GM19463 (cell line): ENCODE data around the gene TAX1BP3.
"Not testable (repeated sequence)": the region's sequence is repeated elsewhere in the genome, so short reads cannot be mapped to it uniquely, and the experiment has no call there.

Experiments
- ATAC-seq: cut with Tn5 transposase; IDR thresholded peaks from one replicate; pipeline ENCODE4 v1.9.1; 2021; ENCODE audit warnings: mild to moderate bottlenecking, moderate library complexity; ENCODE audit not compliant: unreplicated experiment

TAX1BP3 gene

GRCh38 chr17:3668279-3669084, at the start of gene TAX1BP3, which contains the start of gene EMC6:
TAX1BP3 (minus strand) TSS chr17:3668578; CDS start chr17:3668526, 52 bp downstream.
EMC6 (plus strand) TSS chr17:3668812; CDS start chr17:3669147, 335 bp downstream.
- ATAC-seq, result peak; percentile 93

DNA sequence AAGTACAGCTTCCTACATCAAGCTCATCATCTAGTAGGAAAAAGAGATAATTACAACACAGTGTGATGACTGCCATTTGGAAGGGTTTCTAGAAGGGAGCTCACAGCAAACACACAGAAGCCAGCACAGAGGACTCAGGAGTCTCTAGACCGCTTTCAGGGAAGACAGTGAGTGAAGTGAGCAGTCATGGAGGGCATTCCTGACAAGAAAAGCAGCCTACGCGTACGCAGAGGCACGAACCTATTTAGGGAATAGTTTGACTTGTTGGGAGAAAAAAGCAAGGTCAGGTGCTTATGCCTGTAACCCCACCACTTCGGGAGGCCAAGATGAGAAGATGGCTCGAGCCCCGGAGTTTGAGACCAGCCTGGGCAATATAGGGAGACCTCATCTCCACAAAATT, 46.9 kb upstream of the TAX1BP3 start:
- no peak for ATAC-seq

GRCh38 chr17:3712811-3713463, 44.6 kb upstream of the TAX1BP3 start:
- ATAC-seq, result no peak

GRCh38 chr17:3710951-3711383, 42.6 kb upstream of the TAX1BP3 start:
- ATAC-seq, result peak; percentile 92

DNA sequence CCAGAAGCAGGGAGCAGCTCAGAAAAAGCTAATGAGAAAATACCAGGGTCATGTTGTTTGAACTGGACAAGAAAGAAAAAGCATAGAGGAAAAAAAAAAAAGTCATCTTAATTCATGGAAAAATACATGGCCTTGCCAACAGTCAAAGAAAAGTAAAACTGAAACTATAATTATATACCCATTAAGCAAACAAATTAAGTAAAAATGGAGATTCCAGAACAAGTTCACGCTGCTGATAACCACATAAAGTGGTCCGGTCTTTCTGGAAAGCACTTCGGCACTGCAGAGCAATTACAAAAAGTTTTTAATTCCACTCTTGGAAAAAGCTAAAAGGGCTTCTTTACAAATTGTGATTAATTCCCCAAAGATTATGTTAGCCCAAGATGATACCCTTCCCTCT, 40.0 kb upstream of the TAX1BP3 start:
- ATAC-seq, result no peak

DNA sequence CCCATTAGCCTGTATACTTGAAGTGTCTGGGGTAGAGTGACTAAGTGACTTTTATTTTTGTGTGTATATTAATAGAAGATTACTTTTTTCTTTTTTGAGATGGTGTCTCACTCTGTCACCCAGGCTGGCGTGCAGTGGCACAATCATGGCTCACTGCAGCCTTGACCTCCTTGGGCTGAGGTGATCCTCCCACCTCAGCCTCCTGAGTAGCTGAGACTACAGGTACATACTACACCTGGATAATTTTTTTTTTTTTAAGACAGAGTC, 37.3 kb upstream of the TAX1BP3 start:
- not testable (repeated sequence) for ATAC-seq

DNA sequence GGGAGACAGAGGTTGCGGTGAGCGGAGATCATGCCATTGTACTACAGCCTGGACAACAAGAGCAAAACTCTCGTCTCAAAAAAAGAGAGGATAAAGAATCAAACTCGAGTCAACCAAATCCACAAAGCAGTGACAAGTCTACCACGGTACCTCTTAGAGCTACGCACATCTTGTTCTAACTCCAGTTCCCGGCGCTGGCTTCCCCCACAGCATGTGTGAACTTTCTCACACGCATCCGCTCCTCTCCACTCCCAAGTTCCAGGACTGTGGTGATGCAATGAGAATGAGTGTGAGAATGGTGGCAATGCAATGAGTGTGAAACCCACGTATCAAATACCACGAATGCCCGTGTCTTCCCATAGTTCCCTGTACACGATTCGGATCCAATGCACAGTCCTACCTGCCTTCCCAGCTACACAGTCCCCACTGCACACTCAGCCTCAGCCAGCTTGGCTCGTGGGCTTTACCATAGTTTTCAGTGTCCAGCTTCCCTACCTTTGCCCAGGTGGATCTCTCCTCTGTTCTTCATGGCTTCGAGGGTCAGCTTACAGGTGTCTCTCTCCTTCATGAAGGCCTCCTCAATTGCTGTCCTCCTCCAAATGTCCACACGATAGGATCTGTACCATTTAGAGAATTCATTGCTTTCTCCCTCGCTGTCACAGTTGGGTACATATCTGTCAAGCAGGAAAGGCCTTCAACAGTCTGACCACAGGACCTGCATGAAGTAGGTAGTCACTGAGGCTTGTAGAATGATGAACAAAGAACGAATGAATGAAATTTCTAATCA, 36.7 kb upstream of the TAX1BP3 start:
- ATAC-seq, result no peak

- ATAC-seq, result not testable (repeated sequence)
Measured at GRCh38 chr17:3702041-3702539, 33.7 kb upstream of the TAX1BP3 start.

DNA sequence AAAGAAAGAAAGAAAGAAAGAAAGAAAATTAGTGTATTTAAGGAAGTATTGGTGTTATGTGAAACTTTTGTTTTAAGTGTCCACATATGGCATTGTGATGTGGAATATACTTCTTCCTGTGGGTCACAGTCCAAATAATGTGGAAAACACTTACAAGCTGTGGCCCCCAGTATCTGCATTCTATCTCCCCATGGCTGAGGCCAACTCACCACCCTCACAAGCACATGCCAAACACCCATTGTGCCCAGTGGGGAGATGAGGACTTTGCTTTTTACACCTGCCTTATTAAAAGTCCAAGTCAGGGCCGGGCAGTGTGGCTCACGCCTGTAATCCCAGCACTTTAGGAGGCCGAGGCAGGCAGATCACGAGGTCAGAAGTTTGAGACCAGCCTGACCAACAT, 31.6 kb upstream of the TAX1BP3 start:
- ATAC-seq, result no peak

DNA sequence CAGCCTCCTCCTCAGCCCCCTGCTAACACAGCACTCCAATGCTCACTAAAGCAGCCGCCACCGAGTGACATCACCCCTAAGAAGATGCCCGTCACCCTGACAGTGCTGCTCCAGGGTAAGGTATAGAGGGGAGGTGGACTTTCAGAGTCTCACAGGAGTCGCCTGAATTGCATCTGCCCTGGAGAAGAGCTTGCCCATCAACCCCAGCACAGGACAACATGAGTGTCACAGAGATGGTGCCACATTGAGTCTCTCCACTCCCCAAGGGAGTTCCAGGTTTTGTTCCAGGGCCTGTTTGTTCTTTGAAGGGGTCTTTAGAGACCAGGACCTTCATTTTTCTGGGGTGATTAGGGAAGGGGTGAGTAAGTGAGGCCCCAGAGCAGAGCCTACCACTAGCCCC, 29.8 kb upstream of the TAX1BP3 start:
- no peak for ATAC-seq

GRCh38 chr17:3697103-3697476, 28.7 kb upstream of the TAX1BP3 start:
- ATAC-seq, result no peak

GRCh38 chr17:3695723-3696411, 27.5 kb upstream of the TAX1BP3 start, which contains the start of gene P2RX5:
P2RX5 (minus strand) TSS chr17:3696155; CDS start chr17:3696005, 150 bp downstream.
- ATAC-seq, result no peak

- no peak for ATAC-seq
Measured at GRCh38 chr17:3695129-3695722, 26.8 kb upstream of the TAX1BP3 start.

GRCh38 chr17:3693829-3694231, 25.5 kb upstream of the TAX1BP3 start:
- peak; percentile 74 for ATAC-seq

DNA sequence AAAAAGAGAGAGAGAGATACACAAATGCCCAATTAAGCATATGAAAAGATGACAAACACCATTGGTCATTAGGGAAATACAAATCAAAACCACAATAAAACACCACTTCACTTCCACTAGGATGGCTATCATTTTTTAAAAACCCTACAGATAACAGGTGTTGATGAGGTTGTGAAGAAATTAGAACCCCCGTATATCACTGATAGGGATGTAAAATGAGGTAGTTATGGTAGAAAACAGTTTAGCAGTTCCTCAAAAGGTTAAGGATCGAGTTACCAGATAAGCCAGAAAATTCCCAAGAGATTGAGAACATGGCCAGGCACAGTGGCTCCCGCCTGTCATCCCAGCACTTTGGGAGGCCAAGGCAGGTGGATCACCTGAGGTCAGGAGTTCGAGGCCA, 24.8 kb upstream of the TAX1BP3 start:
- no peak for ATAC-seq

DNA sequence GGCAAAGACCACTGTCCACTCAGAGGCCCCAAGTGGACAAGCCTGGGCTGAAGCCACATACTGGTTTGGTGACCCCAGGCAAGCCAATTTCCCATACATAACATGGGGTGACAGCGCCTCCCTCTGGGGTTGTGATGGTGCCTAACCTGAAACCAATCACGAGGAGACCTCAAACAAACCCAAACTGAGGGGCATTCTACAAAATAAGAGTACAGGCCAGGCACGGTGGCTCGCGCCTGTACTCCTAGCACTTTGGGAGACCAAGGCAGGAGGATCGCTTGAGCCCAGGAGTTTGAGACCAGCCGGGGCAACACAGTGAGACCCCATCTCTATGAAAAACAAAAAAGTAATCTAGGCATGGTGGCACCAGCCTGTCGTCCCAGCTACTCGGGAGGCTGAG, 24.0 kb upstream of the TAX1BP3 start:
- ATAC-seq, result no peak

DNA sequence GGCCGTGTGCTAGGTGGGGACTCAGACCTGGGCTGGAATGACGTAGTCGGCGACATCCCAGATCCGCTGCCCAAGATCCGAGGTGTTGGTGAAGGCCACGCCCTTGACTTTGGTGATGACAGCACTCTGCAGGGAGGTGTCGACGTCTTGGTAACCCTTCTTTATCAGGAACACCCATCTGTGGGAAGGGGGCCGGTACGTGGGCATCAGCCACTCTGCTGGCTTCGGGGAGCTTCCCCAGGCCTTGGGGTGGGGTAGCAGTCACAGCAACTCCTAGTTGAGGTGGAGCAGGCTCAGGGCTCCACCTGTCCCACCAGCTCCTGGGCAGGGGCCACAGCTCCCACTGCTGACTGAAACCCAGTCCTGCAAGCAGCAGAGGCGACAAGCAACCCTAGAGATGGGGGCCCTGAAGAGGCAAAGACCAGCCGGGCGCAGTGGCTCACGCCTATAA, 23.3 kb upstream of the TAX1BP3 start:
- no peak for ATAC-seq

DNA sequence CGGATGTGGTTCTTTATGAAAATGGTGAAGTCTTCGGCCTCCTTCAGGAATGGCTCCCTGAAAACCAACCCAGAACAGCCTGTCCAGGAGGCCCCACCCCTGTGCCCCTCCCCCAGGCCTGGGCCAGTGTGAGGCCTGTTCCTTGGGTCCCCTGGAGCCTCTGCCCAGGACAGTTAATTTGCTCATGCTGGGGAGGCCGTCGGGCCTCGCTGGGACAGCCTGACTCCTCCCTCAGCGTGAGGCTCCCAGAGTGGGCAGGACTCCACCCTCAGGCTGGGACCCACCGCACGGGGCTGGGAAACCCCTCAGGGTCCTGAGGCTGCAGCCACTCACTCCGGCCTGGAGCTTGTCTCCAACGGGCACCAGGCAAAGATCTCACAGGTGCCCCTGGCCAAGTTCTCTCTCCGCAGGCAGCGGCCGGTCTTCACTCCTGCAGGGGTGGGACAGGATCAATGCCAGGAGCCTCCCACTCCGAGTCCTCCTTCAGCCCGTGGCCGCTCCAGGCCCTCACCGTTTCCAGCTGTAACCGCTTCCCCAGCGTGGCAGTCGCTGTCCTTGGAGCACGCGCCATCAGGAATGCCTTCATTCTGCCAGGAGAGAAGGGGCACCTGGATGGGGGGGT, 21.8 kb upstream of the TAX1BP3 start:
- no peak for ATAC-seq

GRCh38 chr17:3689262-3690093, 21.1 kb upstream of the TAX1BP3 start:
- no peak for ATAC-seq
